HL-60 (cell line): ENCODE results near the gene COBLL1.

Experiments
- DNase-seq, 2 experiments: peaks; one replicate each; pipeline ENCODE4 v3.0.0-alpha.2; 2010 to 2020; ENCODE audit warnings: low read depth in 1 of 2, low spot score in 1 of 2
- H3K27ac ChIP-seq: fragments of 250-450 bp; sonication (Bioruptor Pico); replicated peaks from 2 replicates; pipeline ENCODE4 v1.5.1; 2020; ENCODE audit warnings: mild to moderate bottlenecking, moderate library complexity
- H3K27me3 ChIP-seq: fragments of 250-450 bp; sonication (Bioruptor Pico); 2 replicates; pipeline ENCODE4 v1.5.1; 2021; ENCODE audit warnings: mild to moderate bottlenecking, moderate library complexity; ENCODE audit not compliant: insufficient read depth, poor library complexity, severe bottlenecking
- H3K4me3 ChIP-seq: replicated peaks from 2 replicates; pipeline ENCODE4 v1.5.1; 2011; ENCODE audit warnings: mild to moderate bottlenecking, control low read depth, low read length; ENCODE audit not compliant: insufficient read depth
- GABPA ChIP-seq: IDR thresholded peaks from 2 replicates; pipeline ENCODE4 v1.6.1; 2012; ENCODE audit warnings: low read depth
- POLR2AphosphoS5 ChIP-seq: IDR thresholded peaks from 2 replicates; pipeline ENCODE4 v1.6.1; 2012; ENCODE audit warnings: low read depth
- SPI1 ChIP-seq: IDR thresholded peaks from 2 replicates; pipeline ENCODE4 v1.6.1; 2012; ENCODE audit warnings: low read depth, mild to moderate bottlenecking, borderline replicate concordance
- TF ChIP-seq, protein P1 (sequence below): IDR thresholded peaks from 2 replicates; pipeline ENCODE4 v1.6.1; 2012; ENCODE audit warnings: low read depth; ENCODE audit not compliant: insufficient replicate concordance
- TF ChIP-seq, protein P2 (sequence below): IDR thresholded peaks from one replicate; pipeline ENCODE4 v1.5.1; 2011; ENCODE audit warnings: low read length, control low read depth, inconsistent platforms; ENCODE audit not compliant: insufficient read depth

The COBLL1 gene

DNA sequence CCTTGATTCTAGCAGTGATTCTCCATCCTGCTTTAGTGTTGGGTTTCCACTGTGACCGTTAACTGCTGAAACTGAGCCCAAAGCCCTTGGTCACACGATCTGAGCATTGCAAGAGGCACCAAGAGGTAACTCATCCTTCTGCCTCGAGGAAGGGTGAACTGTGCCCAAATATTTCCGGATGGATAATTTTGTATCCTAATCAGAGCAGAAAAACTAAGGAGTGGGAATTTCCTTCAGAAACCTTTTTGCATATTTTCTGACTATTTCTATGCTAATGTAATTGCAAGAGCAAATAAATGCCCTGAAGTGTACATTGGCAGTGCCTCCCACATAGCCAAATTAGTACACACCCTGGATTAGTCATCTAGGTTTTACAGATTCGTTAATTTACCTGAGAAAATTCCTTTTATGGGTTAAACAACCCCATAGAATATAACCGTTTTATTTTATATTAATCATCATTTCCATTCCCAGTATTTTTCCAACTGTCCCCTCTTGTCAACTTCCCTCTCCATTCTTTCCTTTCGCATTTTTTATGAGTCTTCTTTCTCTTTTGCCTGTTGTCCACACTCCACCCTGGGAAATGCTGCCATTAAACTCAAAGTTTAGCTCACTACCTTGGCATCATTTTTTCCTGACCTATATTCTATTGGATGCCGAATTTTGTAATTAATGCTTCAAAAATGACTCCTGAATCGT lies 31.7 kb upstream of the COBLL1 start:
- Histone ChIP-seq H3K4me3 (no peak overlapping the region), H3K27ac (no peak overlapping the region), H3K27me3 (no peaks in the 10 kb centered on the region)
- no peak for DNase-seq
- no peak for TF ChIP-seq GABPA
- TF ChIP-seq, protein P1, sequence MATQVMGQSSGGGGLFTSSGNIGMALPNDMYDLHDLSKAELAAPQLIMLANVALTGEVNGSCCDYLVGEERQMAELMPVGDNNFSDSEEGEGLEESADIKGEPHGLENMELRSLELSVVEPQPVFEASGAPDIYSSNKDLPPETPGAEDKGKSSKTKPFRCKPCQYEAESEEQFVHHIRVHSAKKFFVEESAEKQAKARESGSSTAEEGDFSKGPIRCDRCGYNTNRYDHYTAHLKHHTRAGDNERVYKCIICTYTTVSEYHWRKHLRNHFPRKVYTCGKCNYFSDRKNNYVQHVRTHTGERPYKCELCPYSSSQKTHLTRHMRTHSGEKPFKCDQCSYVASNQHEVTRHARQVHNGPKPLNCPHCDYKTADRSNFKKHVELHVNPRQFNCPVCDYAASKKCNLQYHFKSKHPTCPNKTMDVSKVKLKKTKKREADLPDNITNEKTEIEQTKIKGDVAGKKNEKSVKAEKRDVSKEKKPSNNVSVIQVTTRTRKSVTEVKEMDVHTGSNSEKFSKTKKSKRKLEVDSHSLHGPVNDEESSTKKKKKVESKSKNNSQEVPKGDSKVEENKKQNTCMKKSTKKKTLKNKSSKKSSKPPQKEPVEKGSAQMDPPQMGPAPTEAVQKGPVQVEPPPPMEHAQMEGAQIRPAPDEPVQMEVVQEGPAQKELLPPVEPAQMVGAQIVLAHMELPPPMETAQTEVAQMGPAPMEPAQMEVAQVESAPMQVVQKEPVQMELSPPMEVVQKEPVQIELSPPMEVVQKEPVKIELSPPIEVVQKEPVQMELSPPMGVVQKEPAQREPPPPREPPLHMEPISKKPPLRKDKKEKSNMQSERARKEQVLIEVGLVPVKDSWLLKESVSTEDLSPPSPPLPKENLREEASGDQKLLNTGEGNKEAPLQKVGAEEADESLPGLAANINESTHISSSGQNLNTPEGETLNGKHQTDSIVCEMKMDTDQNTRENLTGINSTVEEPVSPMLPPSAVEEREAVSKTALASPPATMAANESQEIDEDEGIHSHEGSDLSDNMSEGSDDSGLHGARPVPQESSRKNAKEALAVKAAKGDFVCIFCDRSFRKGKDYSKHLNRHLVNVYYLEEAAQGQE = no peak
- TF ChIP-seq POLR2AphosphoS5 = no peak
- no peak for TF ChIP-seq SPI1
- TF ChIP-seq, protein P2, sequence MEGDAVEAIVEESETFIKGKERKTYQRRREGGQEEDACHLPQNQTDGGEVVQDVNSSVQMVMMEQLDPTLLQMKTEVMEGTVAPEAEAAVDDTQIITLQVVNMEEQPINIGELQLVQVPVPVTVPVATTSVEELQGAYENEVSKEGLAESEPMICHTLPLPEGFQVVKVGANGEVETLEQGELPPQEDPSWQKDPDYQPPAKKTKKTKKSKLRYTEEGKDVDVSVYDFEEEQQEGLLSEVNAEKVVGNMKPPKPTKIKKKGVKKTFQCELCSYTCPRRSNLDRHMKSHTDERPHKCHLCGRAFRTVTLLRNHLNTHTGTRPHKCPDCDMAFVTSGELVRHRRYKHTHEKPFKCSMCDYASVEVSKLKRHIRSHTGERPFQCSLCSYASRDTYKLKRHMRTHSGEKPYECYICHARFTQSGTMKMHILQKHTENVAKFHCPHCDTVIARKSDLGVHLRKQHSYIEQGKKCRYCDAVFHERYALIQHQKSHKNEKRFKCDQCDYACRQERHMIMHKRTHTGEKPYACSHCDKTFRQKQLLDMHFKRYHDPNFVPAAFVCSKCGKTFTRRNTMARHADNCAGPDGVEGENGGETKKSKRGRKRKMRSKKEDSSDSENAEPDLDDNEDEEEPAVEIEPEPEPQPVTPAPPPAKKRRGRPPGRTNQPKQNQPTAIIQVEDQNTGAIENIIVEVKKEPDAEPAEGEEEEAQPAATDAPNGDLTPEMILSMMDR = no peak

DNA sequence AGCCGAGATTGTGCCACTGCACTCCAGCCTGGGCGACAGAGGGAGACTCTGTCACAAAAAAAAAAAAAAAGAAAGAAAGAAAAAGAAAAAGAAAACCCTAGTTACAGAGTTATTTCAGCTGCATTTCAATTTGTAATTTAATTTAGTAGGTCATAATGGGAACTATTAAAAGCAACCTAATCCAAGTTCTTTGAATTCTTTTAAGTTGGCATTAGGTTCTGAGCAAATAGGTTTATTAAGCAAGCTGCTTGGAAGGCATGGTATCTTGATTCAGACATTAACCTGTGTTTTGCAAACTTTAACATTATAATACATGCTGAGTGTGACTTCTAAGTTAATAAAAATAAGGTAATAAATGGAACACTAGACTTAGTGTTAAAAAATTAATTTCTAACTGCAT lies 29.8 kb upstream of the COBLL1 start:
- no peaks in the 10 kb centered on the region for H3K27me3 ChIP-seq

DNA sequence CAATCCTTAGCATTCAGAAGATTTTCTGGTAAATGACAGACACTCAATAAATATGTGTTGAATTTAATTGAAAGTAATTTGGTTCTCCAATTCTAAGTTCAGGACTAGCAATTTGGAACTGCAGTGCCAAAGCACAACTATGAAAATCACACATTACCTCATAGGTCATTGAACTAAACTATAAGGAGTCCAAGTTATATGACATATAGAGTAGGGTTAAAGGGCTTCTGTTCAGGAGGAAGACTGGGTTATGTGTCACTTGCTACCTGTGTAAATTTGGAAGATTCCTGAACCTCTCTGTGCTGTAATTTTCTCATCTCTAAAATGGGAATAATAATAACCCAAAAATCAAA lies 27.8 kb upstream of the COBLL1 start:
- no peak overlapping the region for H3K27ac ChIP-seq

More for the DNA sequence above, 29.8 kb upstream of the COBLL1 start:
- DNase-seq = no peak
- Histone ChIP-seq H3K4me3 (no peak overlapping the region), H3K27ac (no peak overlapping the region)
- TF ChIP-seq, protein P2 = no peak

More for the DNA sequence above, 27.8 kb upstream of the COBLL1 start:
- no peak overlapping the region for H3K4me3 ChIP-seq
- TF ChIP-seq, protein P2 = no peak
- no peak for TF ChIP-seq POLR2AphosphoS5
- TF ChIP-seq, protein P1 = no peak
- TF ChIP-seq SPI1 = no peak
- TF ChIP-seq GABPA = no peak
- no peak for DNase-seq
- no peaks in the 10 kb centered on the region for H3K27me3 ChIP-seq
